ENCODE results near the gene ZNF277.
"Not testable (repeated sequence)": the region's sequence is repeated elsewhere in the genome, so short reads cannot be mapped to it uniquely, and the experiment has no call there.

The ZNF277 gene

DNA sequence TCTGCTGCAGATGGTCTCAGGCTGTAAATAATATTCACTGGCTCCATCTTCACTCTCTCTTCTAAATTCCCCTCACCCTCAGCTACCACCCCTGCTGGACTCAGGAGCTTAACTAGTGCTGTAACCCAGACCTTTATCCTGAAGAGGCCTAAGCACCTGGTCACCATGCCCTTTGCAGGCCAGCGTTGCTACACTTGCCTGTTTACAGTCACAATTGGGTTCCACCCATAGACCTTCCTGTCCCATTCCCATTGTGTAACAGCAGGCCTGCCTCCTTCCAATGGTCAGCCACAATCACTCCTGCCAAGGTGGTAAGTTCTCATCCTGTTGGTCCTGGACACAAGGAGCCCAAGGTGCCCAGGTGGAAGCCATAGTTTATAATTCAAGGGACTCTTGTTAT lies 157.9 kb downstream of the ZNF277 start:
- no peaks in the 10 kb centered on the region for H3K36me3 Mint-ChIP-seq (ENCODE audit: low read depth)
- DNase-seq = no peak
- H3K9me3 Mint-ChIP-seq = no peaks in the 10 kb centered on the region
- H3K4me1 Mint-ChIP-seq (ENCODE audit: low read depth) = no peaks in the 10 kb centered on the region
- H3K27me3 Mint-ChIP-seq = peaks cover 14% of the 10 kb centered on the region
- H3K4me3 Mint-ChIP-seq = no peak overlapping the region
- H3K27ac Mint-ChIP-seq = no peak overlapping the region

DNA sequence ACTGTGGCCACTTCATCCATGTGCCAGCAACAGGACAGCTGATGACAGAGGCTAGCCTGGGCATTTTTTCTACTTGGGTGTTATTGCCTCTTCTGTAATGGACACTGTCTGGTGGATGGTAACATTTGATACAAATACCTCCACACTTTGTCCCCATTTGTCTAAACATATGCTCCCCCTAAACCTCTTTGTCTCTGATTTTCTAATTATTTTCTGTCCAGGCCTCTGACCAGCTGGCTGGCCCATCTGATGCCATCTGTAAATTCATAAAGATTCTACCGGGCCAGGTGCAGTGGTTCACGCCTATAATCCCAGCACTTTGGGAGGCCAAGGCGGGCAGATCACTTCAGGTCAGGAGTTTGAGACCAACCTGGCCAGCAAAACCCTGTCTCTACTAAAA lies 159.1 kb downstream of the ZNF277 start:
- Mint-ChIP-seq H3K9me3 (no peaks in the 10 kb centered on the region), H3K27me3 (peaks cover 5% of the 10 kb centered on the region), H3K36me3 (ENCODE audit: low read depth) (no peaks in the 10 kb centered on the region), H3K4me1 (ENCODE audit: low read depth) (no peaks in the 10 kb centered on the region), H3K27ac (no peak overlapping the region), H3K4me3 (no peak overlapping the region)
- DNase-seq = no peak

DNA sequence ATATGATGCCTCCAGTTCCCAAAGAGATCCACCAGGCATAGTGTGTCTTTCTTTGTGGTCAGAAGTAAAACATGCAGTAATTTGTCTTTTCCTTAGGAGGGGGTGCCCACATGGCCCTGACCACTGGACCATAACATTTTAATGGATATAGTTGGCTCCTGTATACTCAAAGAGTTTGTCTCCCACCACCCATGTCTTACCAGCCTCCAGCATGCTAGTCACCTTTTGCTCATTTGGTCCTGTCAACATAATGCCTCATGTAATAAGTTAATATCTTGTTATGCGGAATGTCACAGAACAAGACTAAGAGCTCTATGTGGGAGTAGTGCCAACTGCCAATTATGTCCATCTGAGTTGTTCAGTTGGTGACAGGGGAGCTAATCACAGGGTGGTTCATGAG lies 160.4 kb downstream of the ZNF277 start:
- H3K4me3 Mint-ChIP-seq = no peak overlapping the region
- no peaks in the 10 kb centered on the region for H3K4me1 Mint-ChIP-seq (ENCODE audit: low read depth)
- no peak for DNase-seq
- no peaks in the 10 kb centered on the region for H3K9me3 Mint-ChIP-seq
- H3K36me3 Mint-ChIP-seq (ENCODE audit: low read depth) = no peaks in the 10 kb centered on the region
- no peak overlapping the region for H3K27ac Mint-ChIP-seq
- peaks cover 4% of the 10 kb centered on the region for H3K27me3 Mint-ChIP-seq

DNA sequence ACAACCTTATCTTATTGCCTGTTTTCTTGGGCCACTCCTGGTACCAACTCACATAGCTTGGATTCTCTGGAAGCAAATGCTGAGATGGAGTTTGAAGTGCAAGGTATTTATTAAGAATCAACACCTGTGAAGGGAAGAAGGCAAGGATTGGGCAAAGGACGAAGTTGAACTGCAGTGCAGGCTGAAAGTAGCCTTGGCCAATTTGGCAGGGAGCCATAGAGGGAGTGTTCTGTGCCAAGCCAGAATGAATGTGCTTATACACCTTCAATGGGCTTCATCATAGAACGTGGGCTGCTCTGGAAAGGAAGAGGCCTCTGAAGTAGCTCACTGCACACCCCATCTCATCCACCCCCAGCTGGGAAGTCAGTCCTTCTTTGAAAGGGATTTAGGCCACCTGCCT lies 163.9 kb downstream of the ZNF277 start:
- no peaks in the 10 kb centered on the region for H3K4me1 Mint-ChIP-seq (ENCODE audit: low read depth)
- H3K4me3 Mint-ChIP-seq = no peak overlapping the region
- no peaks in the 10 kb centered on the region for H3K9me3 Mint-ChIP-seq
- no peaks in the 10 kb centered on the region for H3K27me3 Mint-ChIP-seq
- H3K36me3 Mint-ChIP-seq (ENCODE audit: low read depth) = no peaks in the 10 kb centered on the region
- no peak for DNase-seq
- no peak overlapping the region for H3K27ac Mint-ChIP-seq

DNA sequence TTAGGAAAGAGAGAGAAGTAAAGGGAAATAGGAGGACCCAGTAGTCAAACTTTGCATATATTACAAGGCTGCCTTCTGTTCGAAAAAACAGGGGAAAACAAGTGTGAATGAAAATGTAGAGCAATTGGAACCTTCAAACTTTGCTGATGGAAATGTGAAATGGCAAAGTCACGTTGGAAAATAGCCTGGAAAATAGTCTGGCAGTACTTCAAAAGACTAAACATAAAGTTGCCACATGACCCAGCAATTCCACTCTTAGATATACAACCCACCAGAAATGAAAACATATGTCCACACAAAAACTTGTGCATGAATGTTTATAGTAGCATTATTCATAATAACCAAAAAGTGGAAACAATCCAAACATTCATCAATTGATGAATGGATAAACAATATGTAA lies 165.2 kb downstream of the ZNF277 start:
- Mint-ChIP-seq H3K27ac (no peak overlapping the region), H3K27me3 (no peaks in the 10 kb centered on the region), H3K4me3 (no peak overlapping the region), H3K36me3 (ENCODE audit: low read depth) (no peaks in the 10 kb centered on the region), H3K4me1 (ENCODE audit: low read depth) (no peaks in the 10 kb centered on the region), H3K9me3 (no peaks in the 10 kb centered on the region)
- no peak for DNase-seq

DNA sequence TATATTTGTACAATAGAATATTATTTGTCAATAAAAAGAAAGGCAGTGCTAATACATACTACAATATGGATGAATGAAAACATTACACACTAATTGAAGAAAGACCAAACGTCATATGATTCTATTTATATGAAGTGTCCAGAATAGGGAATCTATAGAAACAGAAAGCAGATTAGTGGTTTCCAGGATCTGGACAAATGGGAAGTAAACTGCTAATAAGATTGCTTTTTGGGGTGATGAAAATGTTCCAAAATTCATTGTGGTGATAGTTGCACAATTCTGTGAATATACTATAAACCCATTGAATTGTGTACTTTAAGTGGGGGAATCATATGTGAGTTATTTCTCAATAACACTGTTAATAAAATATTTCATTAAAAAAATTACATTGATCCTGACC lies 165.6 kb downstream of the ZNF277 start:
- Mint-ChIP-seq H3K27me3 (no peaks in the 10 kb centered on the region), H3K36me3 (ENCODE audit: low read depth) (no peaks in the 10 kb centered on the region), H3K4me1 (ENCODE audit: low read depth) (no peaks in the 10 kb centered on the region), H3K27ac (no peak overlapping the region), H3K9me3 (no peaks in the 10 kb centered on the region), H3K4me3 (no peak overlapping the region)
- no peak for DNase-seq

DNA sequence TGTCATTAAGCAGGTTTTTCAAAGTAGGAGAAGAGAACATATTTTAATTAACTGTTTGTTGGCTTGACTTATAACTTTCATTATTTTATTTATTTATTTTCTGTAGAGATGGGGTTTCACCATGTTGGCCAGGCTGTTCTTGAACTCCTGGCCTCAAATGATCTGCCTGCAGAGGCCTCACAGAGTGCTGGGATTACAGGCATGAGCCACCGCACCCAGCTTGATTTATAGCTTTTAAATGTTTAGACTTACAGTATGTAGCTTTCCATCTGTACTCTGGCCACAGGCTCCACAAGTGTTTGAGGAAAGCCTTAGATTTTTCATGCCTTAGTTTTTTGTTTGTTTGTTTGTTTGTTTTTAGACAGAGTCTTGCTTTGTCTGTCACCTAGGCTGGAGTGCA lies 171.1 kb downstream of the ZNF277 start:
- no peak for DNase-seq
- no peak overlapping the region for H3K4me3 Mint-ChIP-seq
- peaks cover 8% of the 10 kb centered on the region for H3K27me3 Mint-ChIP-seq
- H3K9me3 Mint-ChIP-seq = peaks cover 4% of the 10 kb centered on the region
- no peaks in the 10 kb centered on the region for H3K4me1 Mint-ChIP-seq (ENCODE audit: low read depth)
- no peak overlapping the region for H3K27ac Mint-ChIP-seq
- no peaks in the 10 kb centered on the region for H3K36me3 Mint-ChIP-seq (ENCODE audit: low read depth)

DNA sequence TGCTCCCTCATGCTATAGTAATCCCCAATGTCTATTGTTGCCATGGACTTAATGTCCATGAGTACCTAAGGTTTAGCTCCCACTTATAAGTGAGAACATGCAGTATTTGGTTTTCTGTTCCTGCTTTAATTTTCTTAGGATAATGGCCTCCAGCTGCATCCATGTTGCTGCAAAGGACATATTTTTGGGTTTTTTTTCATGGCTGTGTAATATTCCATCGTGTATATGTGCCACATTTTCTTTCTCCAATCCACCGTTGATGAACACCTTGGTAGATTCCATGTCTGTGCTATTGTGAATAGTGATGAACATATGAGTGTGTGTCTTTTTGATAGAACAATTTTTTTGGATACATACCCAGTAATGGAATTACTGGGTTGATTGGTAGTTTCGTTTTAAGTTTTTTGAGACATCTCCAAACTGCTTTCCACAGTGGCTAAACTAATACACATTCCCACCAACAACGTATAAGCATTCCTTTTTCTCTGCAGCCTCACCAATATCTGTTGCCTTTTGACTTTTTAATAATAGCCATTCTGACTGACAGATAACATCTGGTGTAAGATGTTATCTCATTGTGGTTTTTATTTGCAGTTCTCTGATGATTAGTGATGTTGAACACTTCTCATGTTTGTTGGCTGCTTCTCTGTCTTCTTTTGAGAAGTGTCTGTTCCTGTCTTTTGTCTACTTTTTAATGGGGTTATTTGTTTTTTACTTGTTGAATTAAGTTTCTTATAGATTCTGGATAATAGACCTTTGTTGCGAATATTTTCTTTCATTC lies 175.0 kb downstream of the ZNF277 start:
- H3K27ac Mint-ChIP-seq = no peak overlapping the region
- H3K4me1 Mint-ChIP-seq (ENCODE audit: low read depth) = peaks cover 6% of the 10 kb centered on the region
- no peak for DNase-seq
- no peak overlapping the region for H3K4me3 Mint-ChIP-seq
- H3K27me3 Mint-ChIP-seq = peaks cover 8% of the 10 kb centered on the region
- H3K9me3 Mint-ChIP-seq = peaks cover 4% of the 10 kb centered on the region
- no peaks in the 10 kb centered on the region for H3K36me3 Mint-ChIP-seq (ENCODE audit: low read depth)

DNA sequence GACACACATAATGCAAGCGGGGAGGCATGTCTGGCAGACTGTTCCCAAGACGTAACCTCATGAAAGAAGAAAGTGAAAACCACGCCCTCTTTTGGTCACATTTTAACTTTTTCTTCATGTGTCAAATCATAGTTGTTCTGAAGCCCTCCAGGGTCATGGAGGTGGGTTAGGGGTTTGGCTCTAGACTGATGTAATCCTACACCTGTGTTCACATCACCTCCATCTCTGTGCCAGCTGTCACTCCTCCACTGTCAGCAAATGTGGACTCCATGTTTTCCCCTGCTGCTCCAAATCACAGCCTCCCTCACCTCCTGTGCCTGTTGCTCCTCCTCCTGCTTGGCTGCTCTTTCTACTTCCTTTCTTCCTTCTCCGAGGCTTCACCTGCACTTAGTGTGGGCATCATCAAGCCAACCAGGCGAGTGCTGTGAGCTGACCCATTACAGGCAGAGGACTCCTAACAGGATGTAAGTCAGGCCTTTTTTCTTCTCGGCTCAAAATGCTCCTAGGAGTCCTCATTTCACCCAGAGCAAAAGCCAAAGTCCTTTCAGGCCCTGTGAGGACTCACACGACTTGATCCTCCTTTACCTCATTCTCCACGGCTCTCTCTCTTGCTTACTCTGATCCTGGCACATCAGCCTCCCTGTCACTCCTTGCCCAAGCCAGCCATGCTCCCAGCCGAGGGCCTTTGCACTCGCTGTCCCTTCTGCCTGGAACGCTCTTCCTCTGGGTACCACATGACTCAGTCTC lies 177.3 kb downstream of the ZNF277 start:
- no peak overlapping the region for H3K27ac Mint-ChIP-seq

DNA sequence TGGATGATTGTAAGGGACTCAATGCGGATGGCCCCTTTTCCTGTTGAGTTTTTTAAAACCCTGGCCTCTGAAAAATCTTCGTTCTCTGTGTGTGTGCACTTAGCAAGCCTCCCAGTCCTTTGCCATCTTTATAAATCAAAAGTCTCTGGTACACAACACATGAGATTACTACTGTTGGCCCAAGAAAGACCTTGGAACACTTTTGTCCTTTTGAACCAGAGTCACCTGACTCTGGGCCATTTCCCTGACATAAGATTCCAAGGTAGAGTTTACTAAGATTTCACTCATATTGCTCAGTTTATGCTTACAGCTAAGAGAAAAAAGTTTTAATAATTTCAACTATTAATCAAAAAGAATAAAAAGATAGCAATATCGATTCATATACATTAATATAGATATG lies 179.0 kb downstream of the ZNF277 start:
- Mint-ChIP-seq H3K36me3 (ENCODE audit: low read depth) (no peaks in the 10 kb centered on the region), H3K27me3 (peaks cover 8% of the 10 kb centered on the region), H3K4me1 (ENCODE audit: low read depth) (peaks cover 6% of the 10 kb centered on the region), H3K9me3 (peaks cover 4% of the 10 kb centered on the region), H3K4me3 (no peak overlapping the region), H3K27ac (no peak overlapping the region)
- no peak for DNase-seq

More for the DNA sequence above, 177.3 kb downstream of the ZNF277 start:
- no peak overlapping the region for H3K4me3 Mint-ChIP-seq
- no peak for DNase-seq
- H3K9me3 Mint-ChIP-seq = peaks cover 4% of the 10 kb centered on the region
- peaks cover 6% of the 10 kb centered on the region for H3K4me1 Mint-ChIP-seq (ENCODE audit: low read depth)
- H3K36me3 Mint-ChIP-seq (ENCODE audit: low read depth) = no peaks in the 10 kb centered on the region
- H3K27me3 Mint-ChIP-seq = peaks cover 8% of the 10 kb centered on the region

DNA sequence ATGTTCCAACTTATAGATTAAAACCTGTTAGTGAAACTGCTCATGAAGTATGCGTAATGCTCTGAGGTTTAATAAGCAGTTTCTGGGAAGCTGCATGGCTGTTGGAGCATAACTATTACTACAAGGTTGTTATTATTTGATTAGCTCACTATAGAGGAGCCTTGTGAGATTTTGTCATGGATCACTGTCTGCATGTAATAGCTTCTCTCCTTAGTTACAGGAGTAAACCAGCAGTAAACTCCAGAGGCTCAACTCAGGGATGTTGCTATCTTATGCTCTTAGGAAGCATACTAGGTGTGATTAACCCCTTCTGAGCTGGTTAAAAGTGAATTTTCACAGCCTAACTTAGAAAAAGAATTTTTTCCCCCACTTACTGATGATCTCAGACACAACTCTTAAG lies 180.1 kb downstream of the ZNF277 start:
- H3K27ac Mint-ChIP-seq = no peak overlapping the region
- H3K4me1 Mint-ChIP-seq (ENCODE audit: low read depth) = peaks cover 8% of the 10 kb centered on the region
- DNase-seq = no peak
- H3K4me3 Mint-ChIP-seq = no peak overlapping the region
- H3K9me3 Mint-ChIP-seq = peaks cover 1% of the 10 kb centered on the region
- peaks cover 3% of the 10 kb centered on the region for H3K27me3 Mint-ChIP-seq
- H3K36me3 Mint-ChIP-seq (ENCODE audit: low read depth) = no peaks in the 10 kb centered on the region

DNA sequence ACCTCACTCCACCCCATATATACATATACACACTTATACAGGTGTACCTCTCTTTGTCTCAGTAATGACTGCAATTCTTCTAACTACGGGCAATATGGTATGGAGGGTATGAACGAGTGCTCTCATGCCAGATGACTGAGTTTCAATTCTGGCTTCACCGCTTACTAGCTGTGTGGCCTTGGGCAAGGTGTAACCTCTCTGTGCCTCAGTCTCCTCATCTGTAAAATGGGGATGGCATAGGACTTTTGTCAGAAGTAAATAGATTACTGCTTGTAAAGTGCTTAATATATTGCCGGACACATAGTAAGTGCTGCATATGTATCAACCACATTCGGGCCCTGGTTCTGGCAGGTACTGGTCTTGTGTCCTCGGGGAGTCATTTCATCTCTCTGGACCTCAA lies 183.7 kb downstream of the ZNF277 start:
- peaks cover 12% of the 10 kb centered on the region for H3K4me1 Mint-ChIP-seq (ENCODE audit: low read depth)
- H3K27ac Mint-ChIP-seq = no peak overlapping the region
- H3K27me3 Mint-ChIP-seq = peaks cover under 1% of the 10 kb centered on the region
- H3K4me3 Mint-ChIP-seq = no peak overlapping the region
- no peaks in the 10 kb centered on the region for H3K36me3 Mint-ChIP-seq (ENCODE audit: low read depth)
- no peaks in the 10 kb centered on the region for H3K9me3 Mint-ChIP-seq
- DNase-seq = no peak

DNA sequence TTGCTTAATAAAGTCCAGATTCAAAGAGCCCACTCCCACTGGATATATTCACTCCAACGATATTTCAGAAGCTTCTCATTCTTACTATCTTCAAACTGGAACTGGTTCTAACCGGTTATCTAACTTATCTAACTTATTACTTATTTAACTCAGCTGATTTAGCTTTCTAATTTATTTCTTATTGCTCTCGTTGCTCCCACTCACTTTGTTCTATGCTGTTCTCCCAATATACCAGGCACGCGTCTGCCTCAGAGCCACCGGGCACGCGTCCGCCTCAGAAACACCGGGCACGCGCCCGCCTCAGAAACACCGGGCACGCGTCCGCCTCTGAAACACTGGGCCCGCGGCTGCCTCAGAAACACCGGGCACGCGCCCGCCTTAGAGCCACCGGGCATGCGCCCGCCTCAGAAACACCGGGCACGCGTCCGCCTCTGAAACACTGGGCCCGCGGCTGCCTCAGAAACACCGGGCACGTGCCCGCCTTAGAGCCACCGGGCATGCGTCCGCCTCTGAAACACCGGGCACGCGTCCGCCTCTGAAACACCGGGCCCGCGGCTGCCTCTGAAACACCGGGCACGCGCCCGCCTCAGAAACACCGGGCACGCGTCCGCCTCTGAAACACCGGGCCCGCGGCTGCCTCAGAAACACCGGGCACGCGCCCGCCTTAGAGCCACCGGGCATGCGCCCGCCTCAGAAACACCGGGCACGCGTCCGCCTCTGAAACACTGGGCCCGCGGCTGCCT lies 184.8 kb downstream of the ZNF277 start:
- H3K4me1 Mint-ChIP-seq (ENCODE audit: low read depth) = peaks cover 12% of the 10 kb centered on the region
- H3K27ac Mint-ChIP-seq = peak overlapping the region; percentile 30
- DNase-seq = peak; percentile 78
- H3K27me3 Mint-ChIP-seq; H3K9me3 Mint-ChIP-seq; H3K36me3 Mint-ChIP-seq (ENCODE audit: low read depth): not testable (repeated sequence)
- peak overlapping the region; percentile 60 for H3K4me3 Mint-ChIP-seq

DNA sequence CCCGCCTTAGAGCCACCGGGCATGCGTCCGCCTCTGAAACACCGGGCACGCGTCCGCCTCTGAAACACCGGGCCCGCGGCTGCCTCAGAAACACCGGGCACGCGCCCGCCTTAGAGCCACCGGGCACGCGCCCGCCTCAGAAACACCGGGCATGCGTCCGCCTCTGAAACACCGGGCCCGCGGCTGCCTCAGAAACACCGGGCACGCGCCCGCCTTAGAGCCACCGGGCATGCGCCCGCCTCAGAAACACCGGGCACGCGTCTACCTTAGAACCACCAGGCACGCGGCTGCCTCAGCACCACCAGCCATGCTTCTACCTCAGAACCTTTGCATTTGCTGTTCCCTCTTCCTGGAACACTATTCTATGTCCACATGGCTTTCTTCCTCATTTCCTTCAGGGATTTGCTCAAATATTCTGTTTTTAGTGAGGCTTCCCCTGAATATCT lies 185.4 kb downstream of the ZNF277 start:
- peak overlapping the region; percentile 74 for H3K4me3 Mint-ChIP-seq
- DNase-seq = peak; percentile 88

More for the DNA sequence above, 185.4 kb downstream of the ZNF277 start:
- peaks cover 12% of the 10 kb centered on the region for H3K4me1 Mint-ChIP-seq (ENCODE audit: low read depth)
- H3K9me3 Mint-ChIP-seq; H3K36me3 Mint-ChIP-seq (ENCODE audit: low read depth); H3K27me3 Mint-ChIP-seq: not testable (repeated sequence)
- peak overlapping the region; percentile 91 for H3K27ac Mint-ChIP-seq
